ENCODE data around the gene ACACA. TPM values are rescaled to one million over a fixed set of nuclear protein-coding genes. Genes with fewer than 3 reads are reported as not detected.

The ACACA gene
- total and polyA plus RNA-seq, 9 donors, result 10.9 to 104 (median 37.9) TPM

- WGBS, 3 donors, result 90 to 98% (median 95%) methylated on average over 6 of the region's 6 CpGs
- no peaks in the 10 kb centered on the region for H3K27me3 ChIP-seq
- TF ChIP-seq POLR2A (IDR thresholded peaks at IDR 0.05) (no peak), EP300 (IDR thresholded peaks at IDR 0.05) (no peak), CTCF (IDR thresholded peaks at IDR 0.05) (no peak)
- no peak for DNase-seq
- peaks cover 1% of the 10 kb centered on the region for H3K4me1 ChIP-seq (ENCODE audit: insufficient read depth)
- no peaks in the 10 kb centered on the region for H3K9me3 ChIP-seq
- intact Hi-C loops (cut with DNase I), result no loop called here
- no peak overlapping the region for H3K4me3 ChIP-seq
- no peak overlapping the region for H3K27ac ChIP-seq
- H3K36me3 ChIP-seq, result no peaks in the 10 kb centered on the region
Measured at GRCh38 chr17:37391146-37391545, 15.5 kb downstream of the ACACA start.

GRCh38 chr17:37389160-37389559 lies 17.5 kb downstream of the ACACA start:
- WGBS, 3 donors, result 96 to 98% (median 98%) methylated on average over 4 of the region's 4 CpGs
- intact Hi-C loops (cut with DNase I), result no loop called here
- TF ChIP-seq CTCF (IDR thresholded peaks at IDR 0.05) (no peak), EP300 (IDR thresholded peaks at IDR 0.05) (no peak), POLR2A (IDR thresholded peaks at IDR 0.05) (no peak)
- Histone ChIP-seq H3K4me3 (no peak overlapping the region), H3K9me3 (no peaks in the 10 kb centered on the region), H3K4me1 (ENCODE audit: insufficient read depth) (peaks cover 1% of the 10 kb centered on the region), H3K27me3 (no peaks in the 10 kb centered on the region), H3K27ac (no peak overlapping the region), H3K36me3 (no peaks in the 10 kb centered on the region)
- DNase-seq, result no peak

- intact Hi-C loops (cut with DNase I), result no loop called here
- H3K9me3 ChIP-seq, result no peaks in the 10 kb centered on the region
- H3K4me1 ChIP-seq (ENCODE audit: insufficient read depth), result peaks cover 1% of the 10 kb centered on the region
- DNase-seq, result no peak
- no peak overlapping the region for H3K4me3 ChIP-seq
- no peaks in the 10 kb centered on the region for H3K27me3 ChIP-seq
- WGBS, 3 donors, result 79 to 91% (median 79%) methylated on average over 3 of the region's 3 CpGs
- no peak for TF ChIP-seq EP300 (IDR thresholded peaks at IDR 0.05)
- no peak for TF ChIP-seq POLR2A (IDR thresholded peaks at IDR 0.05)
- TF ChIP-seq CTCF (IDR thresholded peaks at IDR 0.05), result no peak
- no peak overlapping the region for H3K27ac ChIP-seq
- no peaks in the 10 kb centered on the region for H3K36me3 ChIP-seq
Measured at GRCh38 chr17:37388266-37388665, 18.4 kb downstream of the ACACA start.

- H3K27me3 ChIP-seq, result no peaks in the 10 kb centered on the region
- no peak for TF ChIP-seq EP300 (IDR thresholded peaks at IDR 0.05)
- no peak for TF ChIP-seq POLR2A (IDR thresholded peaks at IDR 0.05)
- TF ChIP-seq CTCF (IDR thresholded peaks at IDR 0.05), result no peak
- no peak overlapping the region for H3K27ac ChIP-seq
- WGBS, 3 donors, result 91 to 95% (median 93%) methylated on average over 5 of the region's 5 CpGs
- intact Hi-C loops (cut with DNase I), result no loop called here
- H3K9me3 ChIP-seq, result no peaks in the 10 kb centered on the region
- no peak overlapping the region for H3K4me3 ChIP-seq
- no peaks in the 10 kb centered on the region for H3K36me3 ChIP-seq
- DNase-seq, result no peak
- H3K4me1 ChIP-seq (ENCODE audit: insufficient read depth), result no peaks in the 10 kb centered on the region
Measured at GRCh38 chr17:37386462-37386861, 20.2 kb downstream of the ACACA start.

Measured in ovary (tissue), 9 donors.